NK-92 (cell line): ENCODE data around the gene PNPLA5.

ENCODE experiments used
- DNase-seq: peaks from one replicate; lab custom pipeline; 2025; ENCODE audit not compliant: unreplicated experiment; lab: John Stamatoyannopoulos, UW

Gene PNPLA5

GRCh38 chr22:43857367-43857766 is 34.4 kb downstream of the PNPLA5 start:
- no peak for DNase-seq

GRCh38 chr22:43855431-43855830 is 36.4 kb downstream of the PNPLA5 start:
- no peak for DNase-seq

GRCh38 chr22:43854786-43855271 is 37.0 kb downstream of the PNPLA5 start:
- DNase-seq: no peak

- DNase-seq: no peak
Observed at GRCh38 chr22:43854121-43854785, 37.6 kb downstream of the PNPLA5 start.

GRCh38 chr22:43853328-43853931 is 38.4 kb downstream of the PNPLA5 start:
- no peak for DNase-seq

- DNase-seq: no peak
Observed at GRCh38 chr22:43852573-43853327, 39.1 kb downstream of the PNPLA5 start.

- no peak for DNase-seq
Observed at GRCh38 chr22:43851979-43852307, 39.9 kb downstream of the PNPLA5 start.

GRCh38 chr22:43851058-43851978 is 40.5 kb downstream of the PNPLA5 start:
- no peak for DNase-seq

GRCh38 chr22:43850529-43850928 is 41.3 kb downstream of the PNPLA5 start:
- no peak for DNase-seq

- no peak for DNase-seq
Observed at GRCh38 chr22:43849731-43850130, 42.1 kb downstream of the PNPLA5 start.

GRCh38 chr22:43848366-43849171 is 43.2 kb downstream of the PNPLA5 start:
- no peak for DNase-seq

- DNase-seq: no peak
Observed at GRCh38 chr22:43847376-43848289, 44.2 kb downstream of the PNPLA5 start.

- DNase-seq: no peak
Observed at GRCh38 chr22:43846966-43847365, 44.8 kb downstream of the PNPLA5 start.

GRCh38 chr22:43845981-43846380 is 45.8 kb downstream of the PNPLA5 start:
- no peak for DNase-seq

GRCh38 chr22:43844560-43845545 is 47.0 kb downstream of the PNPLA5 start:
- no peak for DNase-seq

GRCh38 chr22:43843783-43844530 is 47.9 kb downstream of the PNPLA5 start:
- no peak for DNase-seq

GRCh38 chr22:43841742-43842141 is 50.1 kb downstream of the PNPLA5 start:
- no peak for DNase-seq
